Heart left ventricle (tissue), 16 donors: ENCODE data around the gene LSR. TPM values are rescaled to one million over a fixed set of nuclear protein-coding genes. Genes with fewer than 3 reads are reported as not detected.

Source experiments
- ATAC-seq, 4 donors: fragments of 200-7000 bp; cut with Tn5 transposase; one replicate each; pipeline ENCODE4 v1.9.1; 2020 to 2022; ENCODE audit warnings: moderate library complexity in 4 of 4, mild to moderate bottlenecking in 3 of 4, moderate number of reproducible peaks in 1 of 4
- DNase-seq, 5 donors: peaks; one replicate each; pipeline ENCODE4 v3.0.0-alpha.2; 2020
- H3K27ac ChIP-seq, 12 donors: fragments of 200-600 bp; sonication (generic) in 4 of 12; one replicate each; pipeline versions ENCODE4 v1.5.0 to v1.8.0; 2016 to 2022; ENCODE audit warnings: mild to moderate bottlenecking in 2 of 12
- H3K27me3 ChIP-seq, 9 donors: fragments of 200-600 bp; sonication (generic) in 2 of 9; one replicate each; pipeline versions ENCODE4 v1.5.1 to v1.8.0; 2016 to 2022; ENCODE audit warnings: mild to moderate bottlenecking in 3 of 9
- H3K36me3 ChIP-seq, 9 donors: fragments of 200-600 bp; sonication (generic) in 2 of 9; one replicate each; pipeline versions ENCODE4 v1.5.0 to v1.8.0; 2018 to 2022; ENCODE audit warnings: mild to moderate bottlenecking in 2 of 9
- H3K4me1 ChIP-seq, 12 donors: fragments of 200-600 bp; sonication (generic) in 4 of 12; one replicate each; pipeline versions ENCODE4 v1.5.0 to v1.8.0; 2016 to 2022; ENCODE audit warnings: mild to moderate bottlenecking in 3 of 12
- H3K4me3 ChIP-seq, 12 donors: fragments of 200-600 bp; sonication (generic) in 4 of 12; one replicate each; pipeline versions ENCODE4 v1.5.0 to v1.8.0; 2017 to 2022; ENCODE audit warnings: mild to moderate bottlenecking in 9 of 12, moderate library complexity in 4 of 12
- H3K9me3 ChIP-seq, 12 donors: fragments of 200-600 bp; sonication (generic) in 4 of 12; one replicate each; pipeline versions ENCODE4 v1.5.0 to v1.8.0; 2016 to 2022; ENCODE audit warnings: mild to moderate bottlenecking in 1 of 12
- CTCF ChIP-seq, 12 donors: fragments of 200-600 bp; sonication (generic) in 4 of 12; IDR thresholded peaks; one replicate each; pipeline versions ENCODE4 v1.5.0 to v1.8.0; 2018 to 2022; ENCODE audit warnings: antibody characterized with exemption in 12 of 12, mild to moderate bottlenecking in 5 of 12
- POLR2A ChIP-seq, 2 donors: fragments of 450-650 bp; IDR thresholded peaks; one replicate each; pipeline ENCODE4 v1.6.1; 2017; ENCODE audit warnings: antibody characterized with exemption in 2 of 2, mild to moderate bottlenecking in 2 of 2, moderate library complexity in 2 of 2
- WGBS, 4 donors: extraction: QIAGEN DNeasy Blood & Tissue Kit in 2 of 4; methylation state at CpG; one replicate each; pipeline versions ENCODE4 v1.1.5 to v1.1.7; 2013 to 2018; 5-methylcytosine and 5-hydroxymethylcytosine counted together
- intact Hi-C, 10 donors: fragments of 100-400 bp; cut with DNase I; formaldehyde crosslinking; loops; one replicate each; pipeline versions ENCODE4 v1.11.1 to v1.14.2; 2022
- polyA plus RNA-seq, 2 donors: library from polyadenylated mRNA; stranded (reverse); fragments of 200-250 nt; gene quantifications; one replicate each; pipeline ENCODE4 v1.2.3, GENCODE V29; 2013
- total RNA-seq, 9 donors: library from RNA; depleted of rRNA in 2 of 9; stranded (reverse); fragments of >200 nt in 2 of 9; fragmentation: NEBNext Ultra II Directional in 3 of 9; extraction: Animal tissue kit (Norgen Biotek cat#: 25700) in 3 of 9; gene quantifications; one replicate each; pipeline versions ENCODE4 v1.1.0 to v1.2.4, GENCODE V29; 2016 to 2023
- donor health status: ischemic (EF 13 %, LVEDD 7.1; RV severe dilation, severe dysfunction).
- donor health status: healthy with polysubstance abuse.
- donor health status: DM: no; HTN: yes; CAD: no.
- donor health status: DM: no; HTN: no; CAD: no.
- donor health status: ischemic (EF 25% LVEDD 6.9; RV normal size, moderate dysfunction).
- donor health status: ischemic (EF 25% LVEDD 5.7; RV mildly dilated, moderate dysfunction).
- donor health status: healthy.
- donor health status: DM: yes; HTN: yes; CAD: no.
- donor health status: ischemic (EF 35%, LVEDD 5.7; RV mildly dilated, moderate dysfunction).
- donor health status: nonischemic (EF 11% LVEDD 7.7; RV severe dilation, severe dysfunction).
- donor health status: DM: yes; HTN: yes; CAD: no.
- donor health status: PGD.
- donor health status: ischemic (EF 29% LVEDD 5.4; RV normal size, mild dysfunction).
- donor health status: nonischemic (EF 23%, LVEDD 6.1; RV moderate dilation, normal function).

The LSR gene
- total and polyA plus RNA-seq, 11 donors = 2.8 to 10.5 (median 5.3) TPM

GRCh38 chr19:35314858-35315470 lies 66.2 kb downstream of the LSR start:
- no peaks in the 10 kb centered on the region for H3K9me3 ChIP-seq
- ATAC-seq (no peak), DNase-seq (peak in 1 of 5 donors; percentile 38)
- no peaks in the 10 kb centered on the region for H3K36me3 ChIP-seq
- no peak overlapping the region for H3K27ac ChIP-seq
- no peak overlapping the region for H3K4me3 ChIP-seq
- TF ChIP-seq CTCF (IDR thresholded peaks at IDR 0.05) (no peak), POLR2A (IDR thresholded peaks at IDR 0.05) (no peak)
- peaks cover 0 to 3% (median 0%) of the 10 kb centered on the region in 9 donors for H3K27me3 ChIP-seq
- WGBS, 4 donors = 86 to 91% (median 90%) methylated on average over 10 of the region's 10 CpGs
- peaks cover 0 to 29% (median 8%) of the 10 kb centered on the region in 12 donors for H3K4me1 ChIP-seq
- intact Hi-C loops = no loop called here

- H3K4me3 ChIP-seq = no peak overlapping the region
- no peaks in the 10 kb centered on the region for H3K9me3 ChIP-seq
- peaks cover 0 to 38% (median 8%) of the 10 kb centered on the region in 12 donors for H3K4me1 ChIP-seq
- no peak overlapping the region for H3K27ac ChIP-seq
- TF ChIP-seq POLR2A (IDR thresholded peaks at IDR 0.05) (no peak), CTCF (IDR thresholded peaks at IDR 0.05) (no peak)
- no peak for ATAC-seq
- H3K36me3 ChIP-seq = no peaks in the 10 kb centered on the region
- WGBS, 4 donors = 76 to 82% (median 79%) methylated on average over 9 of the region's 9 CpGs
- intact Hi-C loops = no loop called here
- peak in 1 of 5 donors; percentile 20 for DNase-seq
- peaks cover 0 to 3% (median 0%) of the 10 kb centered on the region in 9 donors for H3K27me3 ChIP-seq
Measured at GRCh38 chr19:35315883-35316282, 67.1 kb downstream of the LSR start.

DNA sequence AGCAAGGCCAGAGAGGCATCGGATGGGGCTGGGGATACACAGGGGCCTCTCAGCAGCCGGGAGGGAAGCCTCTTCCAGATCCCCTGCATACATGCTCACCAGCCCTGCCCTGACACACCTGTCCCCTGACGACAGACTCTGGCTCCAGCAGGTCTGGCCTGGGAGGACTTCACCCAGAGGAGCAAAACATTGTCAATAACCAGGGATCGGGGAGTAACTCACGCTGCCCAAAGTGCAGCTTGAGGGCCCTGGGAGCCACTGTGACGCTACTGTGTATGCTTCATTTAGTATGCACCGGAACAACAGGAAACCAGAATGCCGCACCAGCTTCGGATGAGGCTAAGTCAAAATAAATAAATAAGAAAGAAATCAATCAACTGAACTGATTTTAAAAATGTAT lies 67.8 kb downstream of the LSR start:
- H3K4me3 ChIP-seq = no peak overlapping the region
- 82 to 91% (median 89%) methylated on average over 9 of the region's 9 CpGs for WGBS, 4 donors
- TF ChIP-seq CTCF (IDR thresholded peaks at IDR 0.05) = no peak
- no peak for TF ChIP-seq POLR2A (IDR thresholded peaks at IDR 0.05)
- no peak for ATAC-seq
- peaks cover 0 to 3% (median 0%) of the 10 kb centered on the region in 9 donors for H3K27me3 ChIP-seq
- no peaks in the 10 kb centered on the region for H3K36me3 ChIP-seq
- DNase-seq = peak in 1 of 5 donors; percentile 27
- H3K27ac ChIP-seq = no peak overlapping the region
- H3K9me3 ChIP-seq = no peaks in the 10 kb centered on the region
- H3K4me1 ChIP-seq = peaks cover 0 to 39% (median 8%) of the 10 kb centered on the region in 12 donors
- intact Hi-C loops = no loop called here

Other genes starting within 250 kb of the LSR start
- gene GRAMD1A, start 248.7 kb upstream of the LSR start, total RNA-seq = 10 to 100 TPM; 21.8 to 64.5 (median 29.0) TPM
- gene GRAMD1A, start 248.7 kb upstream of the LSR start, polyA plus RNA-seq = 10 to 100 TPM; 31.3 to 36.3 TPM
- gene SCN1B, start 218.5 kb upstream of the LSR start, total RNA-seq = 10 to 100 TPM; 22.1 to 68.3 (median 32.4) TPM
- gene SCN1B, start 218.5 kb upstream of the LSR start, polyA plus RNA-seq = 10 to 100 TPM; 19.7 to 64.4 TPM
- 10 to 100 TPM in 1 of 9 donors, 1 to 10 TPM in 8; 1.1 to 13.4 (median 3.3) TPM for gene HPN, start 207.3 kb upstream of the LSR start, total RNA-seq
- 1 to 10 TPM in 1 of 2 donors, under 1 TPM in 1; 0.80 to 1.4 TPM for gene HPN, start 207.3 kb upstream of the LSR start, polyA plus RNA-seq
- 1 to 10 TPM in 2 of 9 donors, under 1 TPM in 4, not detected in 3; 0.37 to 2.5 (median 0.80) TPM for gene FXYD3, start 133.2 kb upstream of the LSR start, total RNA-seq
- gene FXYD3, start 133.2 kb upstream of the LSR start, polyA plus RNA-seq = 1 to 10 TPM in 1 of 2 donors, under 1 TPM in 1; 0.98 to 1.1 TPM
- 10 to 100 TPM in 3 of 9 donors, 1 to 10 TPM in 6; 2.2 to 15.1 (median 6.0) TPM for gene LGI4, start 113.9 kb upstream of the LSR start, total RNA-seq
- gene LGI4, start 113.9 kb upstream of the LSR start, polyA plus RNA-seq = 10 to 100 TPM in 1 of 2 donors, 1 to 10 TPM in 1; 4.2 to 14.2 TPM
- 100 to 1,000 TPM; 261 to 631 (median 412) TPM for gene FXYD1, start 110.2 kb upstream of the LSR start, total RNA-seq
- 100 to 1,000 TPM; 129 to 439 TPM for gene FXYD1, start 110.2 kb upstream of the LSR start, polyA plus RNA-seq
- gene FXYD7, start 105.7 kb upstream of the LSR start, total RNA-seq = under 1 TPM in 3 of 9 donors, not detected in 6; 0.21 to 0.52 (median 0.28) TPM
- not detected for gene FXYD7, start 105.7 kb upstream of the LSR start, polyA plus RNA-seq
- gene FXYD5, start 94.3 kb upstream of the LSR start, total RNA-seq = 10 to 100 TPM; 15.3 to 87.9 (median 19.5) TPM
- 10 to 100 TPM; 31.0 to 59.2 TPM for gene FXYD5, start 94.3 kb upstream of the LSR start, polyA plus RNA-seq
- not detected for gene FAM187B, start 20.3 kb upstream of the LSR start, total RNA-seq
- under 1 TPM in 1 of 2 donors, not detected in 1; 0.06 TPM for gene FAM187B, start 20.3 kb upstream of the LSR start, polyA plus RNA-seq
- gene USF2, start 20.0 kb downstream of the LSR start, total RNA-seq = 100 to 1,000 TPM; 138 to 201 (median 159) TPM
- 100 to 1,000 TPM; 134 to 251 TPM for gene USF2, start 20.0 kb downstream of the LSR start, polyA plus RNA-seq
- gene HAMP, start 33.5 kb downstream of the LSR start, total RNA-seq = 1 to 10 TPM in 2 of 9 donors, under 1 TPM in 2, not detected in 5; 0.19 to 2.4 (median 1.1) TPM
- gene HAMP, start 33.5 kb downstream of the LSR start, polyA plus RNA-seq = 10 to 100 TPM in 1 of 2 donors, not detected in 1; 22.0 TPM
- gene MAG, start 43.2 kb downstream of the LSR start, total RNA-seq = under 1 TPM in 1 of 9 donors, not detected in 8; 0.72 TPM
- gene MAG, start 43.2 kb downstream of the LSR start, polyA plus RNA-seq = under 1 TPM in 1 of 2 donors, not detected in 1; 0.30 TPM
- gene CD22, start 80.2 kb downstream of the LSR start, total RNA-seq = 1 to 10 TPM in 5 of 9 donors, under 1 TPM in 2, not detected in 2; 0.20 to 3.3 (median 1.2) TPM
- gene CD22, start 80.2 kb downstream of the LSR start, polyA plus RNA-seq = under 1 TPM; 0.11 to 0.36 TPM
- gene FFAR1, start 98.9 kb downstream of the LSR start, total RNA-seq = not detected
- gene FFAR1, start 98.9 kb downstream of the LSR start, polyA plus RNA-seq = not detected
- under 1 TPM in 1 of 9 donors, not detected in 8; 0.96 TPM for gene FFAR3, start 109.5 kb downstream of the LSR start, total RNA-seq
- gene FFAR3, start 109.5 kb downstream of the LSR start, polyA plus RNA-seq = under 1 TPM; 0.11 to 0.15 TPM
- not detected for gene GPR42, start 122.1 kb downstream of the LSR start, total RNA-seq
- not detected for gene GPR42, start 122.1 kb downstream of the LSR start, polyA plus RNA-seq
- gene FFAR2, start 199.3 kb downstream of the LSR start, total RNA-seq = 1 to 10 TPM in 2 of 9 donors, under 1 TPM in 6, not detected in 1; 0.12 to 3.4 (median 0.40) TPM
- gene FFAR2, start 199.3 kb downstream of the LSR start, polyA plus RNA-seq = under 1 TPM in 1 of 2 donors, not detected in 1; 0.15 TPM
- not detected for gene KRTDAP, start 241.5 kb downstream of the LSR start, total RNA-seq
- not detected for gene KRTDAP, start 241.5 kb downstream of the LSR start, polyA plus RNA-seq